AG04450 (cell line): Measurements from ENCODE around the gene PIBF1. TPM values are rescaled to one million over a fixed set of nuclear protein-coding genes. Genes with fewer than 3 reads are reported as not detected.

Experiments used
- CTCF ChIA-PET: fragments of 300-600, 350-600 bp; formaldehyde crosslinking; extraction: SDS; loops from one replicate; lab custom pipeline; 2022; ENCODE audit warnings: antibody characterized with exemption, inconsistent platforms; lab: Charles Lee
- POLR2A ChIA-PET: fragments of 350-600 bp; formaldehyde crosslinking; extraction: SDS; loops from one replicate; lab custom pipeline; 2021; ENCODE audit warnings: antibody characterized with exemption, inconsistent platforms; lab: Yijun Ruan, JAX
- DNase-seq: peaks from one replicate; pipeline ENCODE4 v3.0.0-alpha.2; 2011; ENCODE audit warnings: low read depth, low spot score
- H3K27ac ChIP-seq: one replicate; pipeline ENCODE4 v1.5.1; 2012; ENCODE audit warnings: low read depth, low read length, control low read depth
- H3K27me3 ChIP-seq: one replicate; pipeline ENCODE4 v1.6.0; 2012; ENCODE audit warnings: low read length; ENCODE audit not compliant: control insufficient read depth, insufficient read depth
- H3K4me3 ChIP-seq: 2 replicates; pipeline ENCODE4 v1.5.1; 2011; ENCODE audit warnings: mild to moderate bottlenecking, low read depth, low read length, control low read depth
- H3K9me3 ChIP-seq: 2 replicates; pipeline ENCODE4 v1.5.1; 2012; ENCODE audit warnings: low read length; ENCODE audit not compliant: control insufficient read depth, insufficient read depth
- CTCF ChIP-seq: IDR thresholded peaks from 2 replicates; pipeline ENCODE4 v1.5.1; 2011; ENCODE audit warnings: low read depth, low read length, control low read depth, inconsistent platforms
- polyA plus RNA-seq: library from polyadenylated mRNA; depleted of rRNA; stranded (reverse); fragments of >200 nt; gene quantifications from 2 replicates; pipeline ENCODE4 v1.2.3, GENCODE V29; 2011

PIBF1 gene
- polyA plus RNA-seq, 1 experiment = 11.9 TPM

- ChIA-PET POLR2A (no interaction called here), CTCF (no interaction called here)
- Histone ChIP-seq H3K27ac (no peak overlapping the region), H3K9me3 (no peaks in the 10 kb centered on the region; the same call in 1 of the 2 replicates), H3K4me3 (no peak overlapping the region), H3K27me3 (no peaks in the 10 kb centered on the region)
- DNase-seq = no peak
- no peak for TF ChIP-seq CTCF
Observed at GRCh38 chr13:72852207-72852606, 70.3 kb downstream of the PIBF1 start.

- H3K4me3 ChIP-seq = no peak overlapping the region
- H3K27me3 ChIP-seq = no peaks in the 10 kb centered on the region
- ChIA-PET CTCF (no interaction called here), POLR2A (no interaction called here)
- DNase-seq = no peak
- TF ChIP-seq CTCF = no peak
- no peak overlapping the region for H3K27ac ChIP-seq
- no peaks in the 10 kb centered on the region; the same call in 1 of the 2 replicates for H3K9me3 ChIP-seq
Observed at GRCh38 chr13:72853000-72853399, 71.1 kb downstream of the PIBF1 start.

GRCh38 chr13:72864142-72865011 lies 82.4 kb downstream of the PIBF1 start:
- no peak for TF ChIP-seq CTCF
- Histone ChIP-seq H3K27ac (no peak overlapping the region), H3K9me3 (no peaks in the 10 kb centered on the region), H3K4me3 (no peak overlapping the region), H3K27me3 (no peaks in the 10 kb centered on the region)
- peak; percentile 15 for DNase-seq
- ChIA-PET POLR2A (interaction anchor here (0.7 kb wide), 1 partner anchor 196 kb away, joined by 10 read pairs; no protein-coding TSS in a partner anchor), CTCF (interaction anchor here (0.5 kb wide), 1 partner anchor 24 kb away, joined by 3 read pairs; no protein-coding TSS in a partner anchor)

GRCh38 chr13:72868229-72868628 lies 86.3 kb downstream of the PIBF1 start:
- CTCF ChIA-PET = no interaction called here
- DNase-seq = no peak
- no peak overlapping the region for H3K4me3 ChIP-seq

More at GRCh38 chr13:72868229-72868628, 86.3 kb downstream of the PIBF1 start:
- H3K27me3 ChIP-seq = no peaks in the 10 kb centered on the region
- POLR2A ChIA-PET = no interaction called here
- TF ChIP-seq CTCF = no peak
- no peaks in the 10 kb centered on the region for H3K9me3 ChIP-seq
- no peak overlapping the region for H3K27ac ChIP-seq
